Measurements from ENCODE around the gene IGSF11.

DNA sequence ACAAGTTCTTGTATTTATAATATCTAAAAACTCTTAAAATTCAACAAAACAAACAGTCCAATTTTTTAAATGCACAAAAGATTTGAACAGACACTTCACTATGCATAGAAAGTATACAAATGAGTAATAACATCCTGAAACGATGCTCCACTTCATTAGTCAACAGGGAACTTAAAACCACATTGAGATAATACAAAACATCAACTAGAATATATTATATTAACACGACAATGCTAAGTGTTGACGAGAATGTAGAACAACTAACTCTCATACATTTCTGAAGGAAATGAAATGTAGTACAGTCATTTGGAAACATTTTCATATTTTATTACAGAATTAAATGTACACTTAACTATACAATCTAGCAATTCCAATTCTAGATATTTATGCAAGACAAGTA, 93.4 kb downstream of the IGSF11 start:
- TF ChIP-seq POLR2A (IDR thresholded peaks at IDR 0.05): no peak
- TF ChIP-seq, protein P1, sequence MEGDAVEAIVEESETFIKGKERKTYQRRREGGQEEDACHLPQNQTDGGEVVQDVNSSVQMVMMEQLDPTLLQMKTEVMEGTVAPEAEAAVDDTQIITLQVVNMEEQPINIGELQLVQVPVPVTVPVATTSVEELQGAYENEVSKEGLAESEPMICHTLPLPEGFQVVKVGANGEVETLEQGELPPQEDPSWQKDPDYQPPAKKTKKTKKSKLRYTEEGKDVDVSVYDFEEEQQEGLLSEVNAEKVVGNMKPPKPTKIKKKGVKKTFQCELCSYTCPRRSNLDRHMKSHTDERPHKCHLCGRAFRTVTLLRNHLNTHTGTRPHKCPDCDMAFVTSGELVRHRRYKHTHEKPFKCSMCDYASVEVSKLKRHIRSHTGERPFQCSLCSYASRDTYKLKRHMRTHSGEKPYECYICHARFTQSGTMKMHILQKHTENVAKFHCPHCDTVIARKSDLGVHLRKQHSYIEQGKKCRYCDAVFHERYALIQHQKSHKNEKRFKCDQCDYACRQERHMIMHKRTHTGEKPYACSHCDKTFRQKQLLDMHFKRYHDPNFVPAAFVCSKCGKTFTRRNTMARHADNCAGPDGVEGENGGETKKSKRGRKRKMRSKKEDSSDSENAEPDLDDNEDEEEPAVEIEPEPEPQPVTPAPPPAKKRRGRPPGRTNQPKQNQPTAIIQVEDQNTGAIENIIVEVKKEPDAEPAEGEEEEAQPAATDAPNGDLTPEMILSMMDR (IDR thresholded peaks at IDR 0.05): no peak
- TF ChIP-seq POLR2AphosphoS5 (IDR thresholded peaks at IDR 0.05): no peak
- no peak for TF ChIP-seq EP300 (IDR thresholded peaks at IDR 0.05)
